Measurements from ENCODE around the gene CRYGB.

The CRYGB gene, protein sequence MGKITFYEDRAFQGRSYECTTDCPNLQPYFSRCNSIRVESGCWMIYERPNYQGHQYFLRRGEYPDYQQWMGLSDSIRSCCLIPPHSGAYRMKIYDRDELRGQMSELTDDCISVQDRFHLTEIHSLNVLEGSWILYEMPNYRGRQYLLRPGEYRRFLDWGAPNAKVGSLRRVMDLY

DNA sequence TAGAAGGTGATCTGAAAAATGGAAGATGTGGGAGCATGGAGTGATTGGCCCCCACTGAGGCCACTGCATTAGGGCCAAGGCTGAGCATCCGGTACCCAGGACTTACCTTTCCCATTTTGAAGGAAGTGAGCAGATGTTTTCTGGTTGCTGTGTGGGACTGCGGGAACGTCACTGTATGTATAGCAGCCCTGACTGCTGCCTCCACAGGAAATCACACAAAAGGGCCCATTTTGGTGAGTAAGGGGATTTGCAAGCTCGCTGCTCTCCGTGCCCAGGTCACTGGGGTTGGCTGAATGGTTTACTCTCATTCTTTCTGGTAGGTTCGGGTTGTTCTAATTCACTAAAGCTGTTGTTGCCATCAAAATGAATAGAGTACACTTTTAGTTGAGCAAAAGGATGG, at the start of gene CRYGB:
TSS of gene CRYGB (minus strand) at position 153 of the 400 bp plus-strand sequence. CDS start at position 115, 38 bp downstream.
- no peak for DNase-seq (ENCODE audit: low read depth)

DNA sequence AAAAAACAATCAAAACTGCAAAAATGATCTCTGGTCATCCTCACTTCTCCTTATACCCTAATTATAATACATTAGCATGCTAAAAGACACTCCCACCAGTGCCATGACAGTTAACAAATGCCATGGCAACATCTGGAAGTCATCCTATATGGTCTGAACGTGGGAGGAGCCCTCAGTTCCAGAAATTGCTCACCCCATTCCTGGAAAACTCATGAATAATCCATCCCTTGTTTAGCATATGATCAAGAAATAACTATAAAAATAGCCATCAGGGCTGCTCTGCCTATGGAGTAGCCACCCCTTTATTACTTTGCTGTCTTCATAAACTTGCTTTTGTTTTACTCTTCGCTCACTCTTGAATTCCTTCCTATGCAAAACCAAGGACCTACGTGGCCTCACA, 49.6 kb upstream of the CRYGB start:
- DNase-seq (ENCODE audit: low read depth), result no peak

DNA sequence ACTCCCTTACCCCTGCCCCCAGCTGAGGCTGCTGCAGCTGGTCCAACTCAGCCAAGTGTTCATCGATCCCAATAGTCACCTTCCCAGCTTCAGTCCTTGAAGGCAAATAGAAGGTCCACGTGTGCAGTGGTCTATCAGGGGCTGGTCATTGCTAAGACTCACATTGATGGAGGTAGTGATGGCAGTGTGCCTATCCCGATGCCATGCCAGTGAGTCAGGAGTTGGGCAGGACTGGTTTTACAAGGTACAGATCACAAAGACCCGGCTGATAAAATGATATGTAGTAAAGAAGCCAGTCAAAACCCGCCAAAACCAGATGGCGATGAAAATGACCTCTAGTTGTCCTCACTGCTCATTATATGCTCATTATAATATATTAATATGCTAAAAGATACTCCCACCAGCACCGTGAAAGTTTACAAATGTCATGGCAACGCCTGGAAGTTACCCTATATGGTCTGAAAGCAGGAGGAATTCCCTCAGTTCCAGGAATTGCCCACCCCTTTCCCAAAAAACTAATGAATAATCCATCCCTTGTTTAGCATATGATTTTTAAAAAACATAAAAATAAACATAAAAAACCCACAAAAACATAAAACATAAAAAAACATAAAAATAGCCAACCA, 46.8 kb upstream of the CRYGB start:
- no peak for DNase-seq (ENCODE audit: low read depth)

DNA sequence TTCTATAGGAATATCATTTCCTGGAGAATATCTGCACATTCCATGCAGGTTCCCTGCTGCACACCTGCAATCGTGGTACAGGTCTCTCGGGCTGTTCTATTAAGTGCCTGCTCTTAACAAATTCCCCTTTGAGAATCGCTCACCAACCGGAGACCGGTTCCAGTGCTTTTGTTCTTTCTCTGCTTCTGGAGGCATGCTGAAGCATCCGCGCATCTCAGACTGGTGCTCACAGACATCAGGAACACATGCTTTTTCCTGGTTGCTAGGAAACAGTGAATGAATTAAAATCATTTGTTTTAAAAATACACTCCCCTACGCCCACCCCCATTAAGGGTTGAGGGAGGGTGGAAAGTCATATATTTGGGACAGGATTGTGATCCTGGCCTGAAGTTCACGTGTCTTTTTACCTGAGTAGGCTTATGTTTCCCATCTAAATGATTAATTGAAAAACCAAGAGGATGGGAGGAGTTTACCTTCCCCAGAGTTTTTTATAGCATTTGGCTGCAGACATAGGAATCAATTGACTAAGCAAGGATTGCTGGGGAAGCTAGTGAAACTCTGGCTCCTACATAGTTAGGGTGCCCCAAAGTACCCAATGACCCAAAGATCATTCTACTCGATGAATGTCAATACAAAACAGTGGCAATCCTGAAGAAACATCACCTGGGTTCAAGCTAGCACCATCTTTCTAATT, 44.0 kb upstream of the CRYGB start, which contains the start of gene C2orf80:
TSS of gene C2orf80 (minus strand) at position 221 of the 694 bp plus-strand sequence. CDS start 3,044 bp downstream, outside the sequence.
- DNase-seq (ENCODE audit: low read depth), result no peak

DNA sequence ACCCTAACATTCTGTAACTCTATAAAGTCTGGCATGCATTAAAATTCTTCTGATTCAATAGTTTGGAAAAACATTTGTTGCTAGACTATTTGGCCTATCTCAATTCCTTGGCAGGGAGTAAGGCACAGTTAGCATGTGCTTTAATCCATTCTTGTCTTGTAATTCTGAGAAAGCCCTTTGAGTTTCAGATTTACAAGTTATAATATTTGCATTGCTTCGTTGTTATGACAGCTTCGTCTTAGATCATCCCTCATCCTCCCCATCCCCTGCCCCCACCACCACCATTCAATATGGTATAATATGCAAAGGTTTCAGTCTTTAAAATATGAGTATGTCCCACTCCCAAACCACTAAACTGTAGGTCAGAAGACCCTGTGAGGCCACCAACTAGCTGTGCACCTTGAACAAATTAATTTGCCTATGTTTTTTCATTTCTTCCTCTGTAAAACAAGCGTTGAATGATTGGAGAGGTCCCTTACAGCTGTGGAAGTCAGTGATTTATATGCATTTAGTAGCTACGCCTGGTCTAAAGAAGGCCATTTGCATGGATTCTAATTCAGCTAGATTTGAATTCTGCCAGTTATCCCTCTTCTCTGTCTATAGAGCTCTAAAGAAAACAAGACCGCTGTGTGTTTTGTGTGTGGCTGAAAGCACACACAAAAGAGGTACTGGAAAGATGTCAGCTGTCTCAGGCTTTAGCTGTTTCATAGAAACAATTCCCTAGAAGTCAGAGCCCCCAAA, 43.3 kb upstream of the CRYGB start:
- DNase-seq (ENCODE audit: low read depth), result no peak

DNA sequence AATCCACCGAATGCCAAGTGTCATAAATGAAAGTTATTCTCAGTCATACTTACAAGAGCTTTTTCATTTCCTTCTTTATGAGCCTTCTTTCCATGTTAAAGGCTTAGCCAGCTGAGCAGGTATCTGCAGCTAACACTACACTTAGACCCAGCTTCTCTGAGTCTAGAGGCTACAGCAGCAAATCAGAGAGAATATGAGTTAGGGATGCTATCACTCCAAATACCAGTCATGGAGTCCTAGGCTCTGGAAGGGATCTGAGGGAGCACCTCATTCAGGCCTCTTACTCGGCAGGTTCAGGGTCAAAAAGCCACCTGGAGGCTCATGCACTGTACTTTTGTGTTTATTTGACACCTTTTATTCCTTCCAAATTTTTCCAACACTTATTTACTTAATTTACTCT, 40.9 kb upstream of the CRYGB start:
- DNase-seq (ENCODE audit: low read depth), result no peak

DNA sequence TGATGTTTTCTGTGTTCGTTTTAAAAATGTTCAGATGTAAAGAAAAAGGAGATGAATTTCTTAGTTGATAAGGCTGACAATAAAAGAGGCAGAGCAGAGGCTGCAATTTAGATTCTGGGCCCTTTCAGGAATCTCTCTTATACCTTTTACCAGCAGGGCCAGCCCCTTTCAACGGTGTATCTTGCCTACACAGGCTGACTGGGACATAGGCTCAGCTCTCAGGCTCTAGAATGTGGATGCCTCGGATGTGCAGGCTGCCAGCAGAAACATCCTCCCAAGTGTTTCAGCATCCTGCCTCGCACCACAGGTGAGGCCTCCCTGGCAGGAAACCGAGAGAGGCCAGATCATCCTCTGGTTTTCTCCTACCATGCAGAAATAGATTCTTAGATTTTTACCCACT, 40.5 kb upstream of the CRYGB start:
- DNase-seq (ENCODE audit: low read depth), result no peak

DNA sequence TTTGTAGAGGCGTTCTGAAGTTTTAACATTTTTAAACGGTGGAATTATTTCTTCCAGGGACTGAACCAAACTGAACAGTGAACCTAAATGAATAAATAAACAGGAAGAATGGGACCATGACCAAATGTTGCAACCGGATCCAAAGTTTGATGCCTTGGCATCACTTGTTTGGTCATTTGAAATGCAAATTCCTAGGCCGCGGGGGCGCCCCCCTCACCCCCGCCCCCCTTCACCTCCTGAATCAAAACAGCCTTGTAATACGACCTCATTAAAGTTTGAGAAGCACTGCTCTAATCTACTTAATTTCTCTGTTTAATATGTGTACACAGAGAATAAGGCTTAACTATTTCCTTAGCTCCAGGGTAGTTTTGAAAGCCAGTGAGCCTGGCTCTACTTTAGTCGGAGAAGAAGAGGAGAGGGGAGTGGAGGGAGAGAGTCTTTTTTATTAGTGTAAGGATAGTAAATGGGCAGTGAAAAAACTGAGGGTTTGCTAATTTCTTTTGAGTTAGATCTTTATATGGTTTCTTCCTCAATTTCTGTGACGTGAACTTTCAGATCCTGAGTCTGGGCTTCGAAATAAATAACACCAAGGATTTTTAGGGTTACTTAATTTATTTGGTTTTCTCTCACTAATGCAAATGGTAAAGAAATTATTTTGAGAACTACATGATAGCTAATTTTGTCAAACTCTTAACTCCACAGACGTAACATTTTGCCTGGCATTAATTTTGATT, 38.2 kb upstream of the CRYGB start:
- no peak for DNase-seq (ENCODE audit: low read depth)

DNA sequence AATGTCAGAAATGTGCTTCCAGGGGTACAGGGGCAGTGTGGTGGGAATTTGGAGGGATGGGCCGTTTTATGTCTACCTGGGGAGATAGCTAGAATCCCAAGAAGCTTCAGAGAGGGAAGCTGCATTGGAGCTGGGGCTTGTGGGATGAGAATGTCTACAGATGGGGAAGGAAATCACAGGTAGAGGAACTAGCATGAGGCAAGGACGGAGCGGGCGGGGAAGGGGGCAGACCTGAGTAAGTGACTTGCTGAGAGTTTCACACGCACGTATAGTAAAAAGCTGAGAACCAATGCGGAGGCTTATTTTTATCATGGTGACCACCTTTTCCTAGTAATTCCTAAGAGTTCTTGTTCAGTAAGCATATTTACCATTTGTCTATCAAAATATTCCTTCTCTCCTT, 37.6 kb upstream of the CRYGB start:
- no peak for DNase-seq (ENCODE audit: low read depth)

DNA sequence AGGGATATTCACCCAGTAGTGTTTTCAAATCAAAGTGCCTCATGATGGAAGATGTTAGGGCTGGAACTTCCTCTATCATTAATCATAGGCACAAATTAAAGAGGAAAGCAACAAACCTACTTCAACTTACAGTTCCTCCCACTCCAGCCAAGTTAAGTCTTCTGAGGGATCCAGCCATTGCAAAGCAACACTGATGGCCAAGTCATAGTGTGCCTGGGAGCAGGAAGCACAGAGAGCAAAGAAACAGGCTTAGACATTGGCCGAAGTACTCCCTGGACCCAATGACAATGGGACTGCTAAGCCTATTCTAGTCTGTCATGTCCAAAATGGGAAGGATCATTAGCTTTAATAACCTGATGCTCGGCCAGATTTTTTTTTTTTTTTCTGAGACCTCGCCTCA, 36.9 kb upstream of the CRYGB start:
- DNase-seq (ENCODE audit: low read depth), result no peak

DNA sequence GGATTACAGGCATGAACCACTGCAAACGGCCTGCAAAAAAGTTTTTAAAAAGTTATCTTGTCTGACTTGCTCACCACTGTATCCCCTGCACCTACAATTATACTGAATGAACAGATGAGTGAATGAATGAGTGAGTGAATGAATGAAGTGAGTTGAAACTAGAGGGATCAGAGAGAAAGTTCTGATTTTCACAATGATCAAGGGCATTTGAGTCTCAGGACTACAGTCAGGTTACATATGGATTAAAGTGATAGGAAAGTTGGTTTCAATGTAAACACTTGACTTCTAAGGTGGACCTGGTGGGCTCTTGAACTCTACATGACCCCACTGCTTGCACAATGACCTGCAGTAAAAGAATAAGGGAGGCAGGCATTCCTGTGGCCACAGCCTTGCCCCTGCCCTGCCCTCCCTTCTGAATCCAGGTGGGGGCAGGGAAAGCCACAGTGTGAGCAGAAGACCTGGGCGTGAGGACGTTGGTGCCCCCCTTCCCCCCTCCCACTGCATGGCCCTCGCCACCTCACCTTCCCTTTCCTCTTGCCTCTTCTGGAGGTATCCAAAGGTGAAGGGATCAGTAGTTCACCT, 33.2 kb upstream of the CRYGB start:
- no peak for DNase-seq (ENCODE audit: low read depth)

DNA sequence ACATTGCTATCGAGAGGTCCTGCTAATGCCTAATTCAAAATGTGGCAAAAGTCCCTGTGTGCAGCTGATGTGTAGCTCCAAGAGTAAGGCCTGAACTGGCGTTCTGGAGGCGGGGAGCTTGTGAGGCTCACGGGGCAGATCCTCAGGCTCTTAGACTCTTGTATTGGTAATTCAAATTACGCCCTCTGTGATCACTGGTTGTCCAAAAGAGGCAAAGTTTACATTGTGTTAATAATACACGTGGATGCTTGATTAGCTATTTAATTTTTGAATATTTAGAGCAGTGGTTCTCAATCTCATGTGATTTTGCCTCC, 29.8 kb upstream of the CRYGB start:
- DNase-seq (ENCODE audit: low read depth), result no peak

DNA sequence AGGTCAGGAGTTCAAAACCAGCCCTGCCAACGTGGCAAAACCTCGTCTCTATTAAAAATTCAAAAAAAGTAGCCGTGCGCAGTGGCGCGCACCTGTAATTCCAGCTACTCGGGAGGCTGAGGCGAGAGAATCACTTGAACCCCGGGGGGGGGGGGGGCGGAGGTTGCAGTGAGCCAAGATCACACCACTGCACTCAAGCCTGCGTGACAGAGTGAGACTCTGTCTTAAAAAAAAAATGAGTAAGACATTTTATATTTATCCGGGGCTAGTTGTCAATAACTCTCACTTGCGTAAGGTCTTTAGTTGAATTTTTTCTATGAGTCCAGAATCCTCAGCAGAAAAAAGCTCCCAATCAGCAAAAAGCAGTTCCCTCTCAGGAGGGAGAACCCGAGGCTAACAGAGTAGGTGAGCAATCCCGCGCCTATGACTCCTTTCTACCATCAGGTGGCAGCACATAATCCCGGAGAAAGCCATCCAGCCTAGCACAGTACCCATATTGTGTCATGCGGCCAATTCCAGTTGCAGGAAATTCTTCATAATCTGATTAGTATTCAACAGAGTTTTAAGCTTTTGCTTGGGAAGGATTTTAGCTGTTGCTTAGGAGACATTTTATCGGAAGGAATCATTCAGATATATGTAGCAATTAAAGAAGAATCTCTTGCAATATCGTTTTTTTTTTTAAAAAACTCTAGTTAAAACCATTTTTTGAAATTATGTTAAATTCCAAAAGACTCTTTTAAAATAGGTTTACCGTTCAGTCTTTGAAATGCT, 29.3 kb upstream of the CRYGB start:
- DNase-seq (ENCODE audit: low read depth), result peak; percentile 41

DNA sequence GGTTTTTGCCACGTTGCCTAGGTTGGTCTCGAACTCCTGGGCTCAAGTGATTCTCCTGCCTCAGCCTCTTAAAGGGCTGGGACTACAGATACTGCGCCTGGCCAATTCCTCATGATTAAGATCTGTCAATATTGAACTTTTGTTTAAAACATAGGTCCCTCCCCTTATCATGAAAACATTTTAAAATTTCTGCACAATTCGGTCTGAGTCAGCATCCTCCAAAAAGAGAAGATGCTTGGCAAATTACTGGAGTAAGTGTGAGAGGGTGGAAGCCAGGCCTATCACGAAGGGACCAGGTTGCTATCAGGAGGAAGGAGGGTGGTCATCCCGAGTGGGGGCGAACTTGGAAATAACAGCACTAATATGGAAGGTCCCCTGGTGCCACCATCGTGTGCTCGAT, 28.2 kb upstream of the CRYGB start:
- DNase-seq (ENCODE audit: low read depth), result no peak

DNA sequence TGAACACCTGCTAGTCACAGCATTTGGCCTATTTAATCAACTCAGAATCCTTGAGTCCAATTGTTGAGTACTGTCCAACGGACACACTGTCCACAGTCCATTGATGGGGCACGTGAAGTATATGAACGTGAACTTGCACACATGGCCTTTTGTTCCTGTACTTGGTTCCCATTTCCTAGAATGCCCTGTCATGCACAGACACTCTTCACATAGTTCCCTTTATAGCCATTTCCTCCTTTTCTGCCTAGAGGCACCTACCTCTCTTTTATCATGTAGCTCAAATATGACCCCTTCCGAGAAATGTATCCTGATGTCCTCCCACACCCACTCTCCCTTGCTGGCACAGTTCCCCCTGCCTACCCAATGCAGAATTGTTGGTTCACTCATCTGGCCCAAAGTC, 26.2 kb upstream of the CRYGB start:
- no peak for DNase-seq (ENCODE audit: low read depth)

DNA sequence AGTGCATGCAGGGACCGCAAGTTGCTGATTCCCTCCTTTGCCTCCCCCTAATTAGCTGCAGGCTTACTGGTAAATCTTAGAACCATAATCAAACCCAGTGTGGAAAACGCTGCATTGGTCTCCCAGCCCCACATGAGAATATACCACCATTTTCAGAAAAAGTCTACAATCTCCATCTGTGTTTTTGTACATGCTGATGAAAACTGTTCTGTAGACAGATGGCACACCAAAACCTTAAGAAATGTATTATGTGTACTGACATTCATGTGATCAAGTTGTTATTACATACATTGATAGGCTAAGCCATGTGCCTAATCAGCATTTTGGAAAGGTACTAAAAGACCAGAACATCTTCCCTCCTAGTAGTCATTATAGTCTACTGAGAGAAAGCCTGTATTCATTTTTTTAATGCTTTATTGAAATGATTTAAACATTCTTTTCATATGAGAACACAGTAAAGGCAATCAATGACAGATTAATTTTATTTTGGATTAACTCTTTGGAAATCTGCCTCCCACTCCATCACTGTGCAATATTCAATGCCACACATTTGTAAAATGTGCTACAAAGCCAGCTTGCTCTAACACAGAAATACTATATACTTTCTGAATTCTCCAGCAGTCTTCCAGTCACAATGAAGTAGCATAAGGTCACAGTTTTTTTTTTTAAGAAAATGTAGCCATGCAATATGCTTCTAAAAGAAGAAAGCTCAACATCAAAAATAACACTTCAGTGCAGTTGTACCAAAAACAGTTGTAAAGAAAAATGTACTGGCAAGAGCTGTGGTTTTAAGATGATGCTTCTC, 19.2 kb upstream of the CRYGB start:
- no peak for DNase-seq (ENCODE audit: low read depth)

DNA sequence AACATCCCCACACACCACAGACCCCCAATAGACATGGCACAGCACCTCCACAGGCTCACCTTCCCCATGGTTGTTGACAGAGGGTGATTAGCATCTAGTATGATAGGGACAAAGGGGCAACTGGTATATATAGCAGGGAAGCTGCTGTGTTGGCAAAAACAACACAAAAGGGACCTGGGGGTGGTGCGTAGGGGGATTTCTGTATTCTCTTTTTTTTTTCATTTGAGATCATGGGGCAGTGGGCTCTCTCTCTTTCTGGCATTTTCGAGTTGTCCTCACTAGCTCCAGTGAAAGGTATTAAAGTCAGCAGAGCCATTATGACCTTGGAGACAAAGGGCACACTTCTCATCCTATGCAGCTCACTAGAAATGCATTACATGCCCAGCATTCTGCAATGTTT, 17.5 kb upstream of the CRYGB start, which contains the start of gene CRYGA:
TSS of gene CRYGA (minus strand) at position 101 of the 400 bp plus-strand sequence. CDS start at position 68, 33 bp downstream.
- no peak for DNase-seq (ENCODE audit: low read depth)

DNA sequence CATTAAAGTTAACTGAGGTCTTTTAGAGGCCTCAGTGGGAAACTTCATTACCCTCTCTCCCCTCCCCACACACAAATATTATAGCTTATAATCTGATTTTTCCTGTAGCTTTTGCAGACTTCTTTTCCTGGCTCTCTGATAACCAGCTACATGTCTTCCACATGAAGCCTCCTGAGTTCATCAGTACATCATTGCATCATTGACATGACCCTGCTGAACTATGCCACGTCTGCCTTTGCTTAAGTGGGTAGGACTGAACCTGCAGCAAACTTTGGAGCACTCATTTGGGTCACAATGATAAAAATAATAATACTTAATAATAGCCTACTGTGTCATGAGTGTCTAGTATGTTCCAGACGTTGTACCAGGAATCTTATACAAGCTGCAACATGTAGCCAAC, 10.5 kb upstream of the CRYGB start:
- DNase-seq (ENCODE audit: low read depth), result no peak

DNA sequence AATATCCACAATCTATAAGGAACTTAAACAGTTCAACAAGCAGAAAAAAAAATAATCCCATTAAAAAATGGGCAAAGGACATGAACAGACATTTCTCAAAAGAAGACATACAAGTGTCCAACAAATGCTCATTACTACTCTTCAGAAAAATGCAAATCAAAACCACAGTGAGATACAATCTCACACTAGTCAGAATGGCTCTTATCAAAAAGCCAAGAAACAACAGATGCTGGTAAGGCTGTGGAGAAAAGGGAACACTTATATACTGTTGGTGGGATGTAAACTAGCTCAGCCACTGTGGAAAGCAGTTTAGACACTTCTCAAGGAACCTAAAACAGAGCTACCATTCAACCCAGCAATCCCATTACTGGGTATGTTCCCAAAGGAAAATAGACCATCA, 7.2 kb upstream of the CRYGB start:
- no peak for DNase-seq (ENCODE audit: low read depth)

DNA sequence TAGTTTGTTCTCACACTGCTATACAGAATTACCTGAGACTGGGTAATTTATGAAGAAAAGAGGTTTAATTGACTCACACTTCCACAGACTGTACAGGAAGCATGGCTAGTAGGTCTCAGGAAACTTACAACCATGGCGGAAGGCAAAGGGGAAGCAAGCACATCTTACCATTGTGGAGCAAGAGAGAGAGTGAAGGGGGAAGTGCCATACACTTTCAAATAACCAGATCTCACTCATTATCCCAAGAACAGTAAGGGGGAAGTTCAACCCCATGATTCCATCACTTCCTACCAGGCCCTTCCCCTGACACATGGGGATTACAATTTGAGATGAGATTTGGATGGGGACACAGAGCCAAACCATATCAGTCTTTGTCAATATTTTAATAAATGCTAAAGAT, 5.0 kb upstream of the CRYGB start:
- DNase-seq (ENCODE audit: low read depth), result no peak
